Measurements from ENCODE around the gene RABL3.
A peak's percentile ranks its signal among the peaks of the same experiment; 100 is the strongest.

The RABL3 gene

GRCh38 chr3:120693439-120694171 lies 48.7 kb downstream of the RABL3 start:
- FAIRE-seq (no peak), DNase-seq (ENCODE audit: insufficient read length, low spot score) (no peak)

GRCh38 chr3:120689395-120689794 lies 52.9 kb downstream of the RABL3 start:
- no peak for DNase-seq (ENCODE audit: insufficient read length, low spot score)

More at GRCh38 chr3:120693439-120694171, 48.7 kb downstream of the RABL3 start:
- TF ChIP-seq PAX5 (IDR thresholded peaks at IDR 0.05; ENCODE audit: insufficient read depth, low read length, severe bottlenecking) (no peak), POU2F2 (IDR thresholded peaks at IDR 0.05; ENCODE audit: low read depth, low read length) (no peak), SPI1 (IDR thresholded peaks at IDR 0.05; ENCODE audit: low read depth, low read length) (no peak), TAF1 (IDR thresholded peaks at IDR 0.05; ENCODE audit: low read depth, low read length) (no peak), POLR2AphosphoS5 (IDR thresholded peaks at IDR 0.05; ENCODE audit: low read depth, low read length) (no peak), POLR2A (IDR thresholded peaks at IDR 0.05; ENCODE audit: low read depth, low read length) (no peak)

GRCh38 chr3:120688121-120688520 lies 54.2 kb downstream of the RABL3 start:
- peak; percentile 17 for DNase-seq (ENCODE audit: insufficient read length, low spot score)
- peak; percentile 82 for FAIRE-seq
- no peak for TF ChIP-seq TAF1 (IDR thresholded peaks at IDR 0.05; ENCODE audit: low read depth, low read length)
- no peak for TF ChIP-seq PAX5 (IDR thresholded peaks at IDR 0.05; ENCODE audit: insufficient read depth, low read length, severe bottlenecking)
- TF ChIP-seq POLR2AphosphoS5 (IDR thresholded peaks at IDR 0.05; ENCODE audit: low read depth, low read length) = no peak
- TF ChIP-seq SPI1 (IDR thresholded peaks at IDR 0.05; ENCODE audit: low read depth, low read length) = 0 out of 2 replicates have a peak, but pooled peaks have one; percentile 5
- no peak for TF ChIP-seq POLR2A (IDR thresholded peaks at IDR 0.05; ENCODE audit: low read depth, low read length)

More at GRCh38 chr3:120689395-120689794, 52.9 kb downstream of the RABL3 start:
- no peak for TF ChIP-seq PAX5 (IDR thresholded peaks at IDR 0.05; ENCODE audit: insufficient read depth, low read length, severe bottlenecking)
- no peak for TF ChIP-seq POU2F2 (IDR thresholded peaks at IDR 0.05; ENCODE audit: low read depth, low read length)
- TF ChIP-seq TAF1 (IDR thresholded peaks at IDR 0.05; ENCODE audit: low read depth, low read length) = no peak
- TF ChIP-seq POLR2AphosphoS5 (IDR thresholded peaks at IDR 0.05; ENCODE audit: low read depth, low read length) = no peak
- TF ChIP-seq SPI1 (IDR thresholded peaks at IDR 0.05; ENCODE audit: low read depth, low read length) = no peak
- no peak for TF ChIP-seq POLR2A (IDR thresholded peaks at IDR 0.05; ENCODE audit: low read depth, low read length)
- no peak for FAIRE-seq

GRCh38 chr3:120685411-120685810 lies 56.9 kb downstream of the RABL3 start:
- no peak for FAIRE-seq
- TF ChIP-seq POLR2A (IDR thresholded peaks at IDR 0.05; ENCODE audit: low read depth, low read length) (no peak), PAX5 (IDR thresholded peaks at IDR 0.05; ENCODE audit: insufficient read depth, low read length, severe bottlenecking) (no peak), TAF1 (IDR thresholded peaks at IDR 0.05; ENCODE audit: low read depth, low read length) (no peak), POLR2AphosphoS5 (IDR thresholded peaks at IDR 0.05; ENCODE audit: low read depth, low read length) (no peak), SPI1 (IDR thresholded peaks at IDR 0.05; ENCODE audit: low read depth, low read length) (no peak), POU2F2 (IDR thresholded peaks at IDR 0.05; ENCODE audit: low read depth, low read length) (no peak)
- DNase-seq (ENCODE audit: insufficient read length, low spot score) = no peak

- no peak for TF ChIP-seq POLR2A (IDR thresholded peaks at IDR 0.05; ENCODE audit: low read depth, low read length)
- TF ChIP-seq TAF1 (IDR thresholded peaks at IDR 0.05; ENCODE audit: low read depth, low read length) = no peak
- TF ChIP-seq POLR2AphosphoS5 (IDR thresholded peaks at IDR 0.05; ENCODE audit: low read depth, low read length) = no peak; the same call in 1 of the 2 replicates
- no peak for TF ChIP-seq PAX5 (IDR thresholded peaks at IDR 0.05; ENCODE audit: insufficient read depth, low read length, severe bottlenecking)
- TF ChIP-seq SPI1 (IDR thresholded peaks at IDR 0.05; ENCODE audit: low read depth, low read length) = no peak
- TF ChIP-seq POU2F2 (IDR thresholded peaks at IDR 0.05; ENCODE audit: low read depth, low read length) = no peak
- DNase-seq (ENCODE audit: insufficient read length, low spot score) = no peak
- FAIRE-seq = no peak
Observed at GRCh38 chr3:120684896-120685295, 57.4 kb downstream of the RABL3 start.

- no peak for TF ChIP-seq PAX5 (IDR thresholded peaks at IDR 0.05; ENCODE audit: insufficient read depth, low read length, severe bottlenecking)
- no peak for TF ChIP-seq POLR2A (IDR thresholded peaks at IDR 0.05; ENCODE audit: low read depth, low read length)
- no peak for TF ChIP-seq POLR2AphosphoS5 (IDR thresholded peaks at IDR 0.05; ENCODE audit: low read depth, low read length)
- FAIRE-seq (no peak), DNase-seq (ENCODE audit: insufficient read length, low spot score) (no peak)
Observed at GRCh38 chr3:120683671-120684301, 58.5 kb downstream of the RABL3 start.

GRCh38 chr3:120683213-120683612 lies 59.1 kb downstream of the RABL3 start:
- TF ChIP-seq TAF1 (IDR thresholded peaks at IDR 0.05; ENCODE audit: low read depth, low read length) (no peak), POLR2A (IDR thresholded peaks at IDR 0.05; ENCODE audit: low read depth, low read length) (0 out of 2 replicates have a peak, but pooled peaks have one; percentile 29)
- FAIRE-seq (no peak), DNase-seq (ENCODE audit: insufficient read length, low spot score) (no peak)

GRCh38 chr3:120682095-120682681 lies 60.1 kb downstream of the RABL3 start, which contains the start of gene HGD:
Gene HGD (minus strand): TSS chr3:120682239. CDS start chr3:120682111, 128 bp downstream.
- DNase-seq (ENCODE audit: insufficient read length, low spot score) (no peak), FAIRE-seq (no peak)
- TF ChIP-seq POLR2A (IDR thresholded peaks at IDR 0.05; ENCODE audit: low read depth, low read length) (no peak), POU2F2 (IDR thresholded peaks at IDR 0.05; ENCODE audit: low read depth, low read length) (no peak), SPI1 (IDR thresholded peaks at IDR 0.05; ENCODE audit: low read depth, low read length) (no peak), PAX5 (IDR thresholded peaks at IDR 0.05; ENCODE audit: insufficient read depth, low read length, severe bottlenecking) (no peak), POLR2AphosphoS5 (IDR thresholded peaks at IDR 0.05; ENCODE audit: low read depth, low read length) (no peak), TAF1 (IDR thresholded peaks at IDR 0.05; ENCODE audit: low read depth, low read length) (no peak)

- DNase-seq (ENCODE audit: insufficient read length, low spot score) = no peak
- FAIRE-seq = no peak
- TF ChIP-seq POU2F2 (IDR thresholded peaks at IDR 0.05; ENCODE audit: low read depth, low read length) = no peak
- TF ChIP-seq TAF1 (IDR thresholded peaks at IDR 0.05; ENCODE audit: low read depth, low read length) = no peak
- no peak for TF ChIP-seq SPI1 (IDR thresholded peaks at IDR 0.05; ENCODE audit: low read depth, low read length)
- TF ChIP-seq PAX5 (IDR thresholded peaks at IDR 0.05; ENCODE audit: insufficient read depth, low read length, severe bottlenecking) = no peak
- TF ChIP-seq POLR2A (IDR thresholded peaks at IDR 0.05; ENCODE audit: low read depth, low read length) = no peak
- no peak for TF ChIP-seq POLR2AphosphoS5 (IDR thresholded peaks at IDR 0.05; ENCODE audit: low read depth, low read length)
Observed at GRCh38 chr3:120681506-120682038, 60.7 kb downstream of the RABL3 start.
